ENCODE measurements around the gene UPF2. TPM values are rescaled to one million over a fixed set of nuclear protein-coding genes. Genes with fewer than 3 reads are reported as not detected.
"Not testable (repeated sequence)": the region's sequence is repeated elsewhere in the genome, so short reads cannot be mapped to it uniquely, and the experiment has no call there.

Gene UPF2
- total RNA-seq, 3 donors from 2014 or later: 20.6 to 36.8 (median 22.3) TPM

DNA sequence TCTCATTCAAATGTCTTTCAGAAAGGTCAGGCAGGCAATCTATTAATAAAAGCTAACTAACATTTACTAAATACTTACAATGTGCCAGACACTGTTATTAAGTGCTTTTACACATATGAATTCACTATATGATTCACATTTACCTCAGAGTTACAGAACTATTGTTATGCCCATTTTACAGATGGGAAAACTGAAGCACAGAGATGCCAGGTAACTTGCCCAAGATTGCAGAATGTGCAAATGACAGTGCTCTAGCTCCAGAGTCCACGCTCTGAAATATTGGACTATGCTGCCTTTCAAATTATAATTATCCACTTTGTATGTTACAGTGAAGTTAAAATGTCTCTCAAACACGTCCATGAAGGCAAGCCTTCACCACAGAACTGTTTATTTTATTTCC lies 22.0 kb downstream of the UPF2 start:
- TF ChIP-seq, protein P1, sequence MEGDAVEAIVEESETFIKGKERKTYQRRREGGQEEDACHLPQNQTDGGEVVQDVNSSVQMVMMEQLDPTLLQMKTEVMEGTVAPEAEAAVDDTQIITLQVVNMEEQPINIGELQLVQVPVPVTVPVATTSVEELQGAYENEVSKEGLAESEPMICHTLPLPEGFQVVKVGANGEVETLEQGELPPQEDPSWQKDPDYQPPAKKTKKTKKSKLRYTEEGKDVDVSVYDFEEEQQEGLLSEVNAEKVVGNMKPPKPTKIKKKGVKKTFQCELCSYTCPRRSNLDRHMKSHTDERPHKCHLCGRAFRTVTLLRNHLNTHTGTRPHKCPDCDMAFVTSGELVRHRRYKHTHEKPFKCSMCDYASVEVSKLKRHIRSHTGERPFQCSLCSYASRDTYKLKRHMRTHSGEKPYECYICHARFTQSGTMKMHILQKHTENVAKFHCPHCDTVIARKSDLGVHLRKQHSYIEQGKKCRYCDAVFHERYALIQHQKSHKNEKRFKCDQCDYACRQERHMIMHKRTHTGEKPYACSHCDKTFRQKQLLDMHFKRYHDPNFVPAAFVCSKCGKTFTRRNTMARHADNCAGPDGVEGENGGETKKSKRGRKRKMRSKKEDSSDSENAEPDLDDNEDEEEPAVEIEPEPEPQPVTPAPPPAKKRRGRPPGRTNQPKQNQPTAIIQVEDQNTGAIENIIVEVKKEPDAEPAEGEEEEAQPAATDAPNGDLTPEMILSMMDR (IDR thresholded peaks at IDR 0.05): no peak
- ATAC-seq: no peak
- intact Hi-C loops (cut with DNase I, micrococcal nuclease): no loop called here
- no peak for DNase-seq
- no peaks in the 10 kb centered on the region for H3K4me1 ChIP-seq (ENCODE audit: low read depth)
- no peaks in the 10 kb centered on the region for H3K36me3 ChIP-seq (ENCODE audit: low read depth)
- H3K4me3 ChIP-seq: no peak overlapping the region
- H3K9me3 ChIP-seq: no peaks in the 10 kb centered on the region

DNA sequence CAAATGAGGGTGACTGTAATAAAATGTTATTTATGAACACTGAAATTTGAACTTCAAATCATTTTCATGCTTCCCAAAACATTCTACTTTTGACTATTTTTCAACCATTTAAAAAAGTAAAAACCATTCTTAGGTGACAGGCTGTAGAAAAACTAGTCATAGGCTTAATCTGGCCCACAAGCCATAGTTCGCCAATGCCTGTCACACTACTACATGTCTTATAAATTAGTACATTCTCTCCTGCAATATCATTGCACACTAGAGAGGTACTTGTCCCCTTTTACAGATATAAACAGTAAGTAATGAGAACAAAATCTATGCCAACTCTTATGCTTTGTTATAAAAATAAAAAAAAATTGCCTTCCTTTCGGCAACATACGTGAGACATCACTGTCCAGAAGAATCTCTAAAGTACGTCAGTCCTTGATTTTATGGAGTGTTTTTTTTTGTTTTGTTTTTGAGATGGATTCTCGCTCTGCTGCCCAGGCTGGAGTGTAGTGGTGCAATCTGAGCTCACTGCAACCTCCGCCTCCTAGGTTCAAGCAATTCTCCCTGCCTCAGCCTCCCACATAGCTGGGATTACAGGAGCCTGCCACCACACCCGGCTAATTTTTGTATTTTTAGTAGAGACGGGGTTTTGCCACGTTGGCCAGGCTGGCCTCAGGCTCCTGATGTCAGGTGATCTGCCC lies 23.2 kb downstream of the UPF2 start:
- TF ChIP-seq, protein P1 (IDR thresholded peaks at IDR 0.05): no peak
- intact Hi-C loops (cut with DNase I, micrococcal nuclease): no loop called here
- no peak for ATAC-seq
- no peak for DNase-seq
- H3K9me3 ChIP-seq: no peaks in the 10 kb centered on the region
- no peaks in the 10 kb centered on the region for H3K4me1 ChIP-seq (ENCODE audit: low read depth)
- no peak overlapping the region for H3K4me3 ChIP-seq
- H3K36me3 ChIP-seq (ENCODE audit: low read depth): no peaks in the 10 kb centered on the region

DNA sequence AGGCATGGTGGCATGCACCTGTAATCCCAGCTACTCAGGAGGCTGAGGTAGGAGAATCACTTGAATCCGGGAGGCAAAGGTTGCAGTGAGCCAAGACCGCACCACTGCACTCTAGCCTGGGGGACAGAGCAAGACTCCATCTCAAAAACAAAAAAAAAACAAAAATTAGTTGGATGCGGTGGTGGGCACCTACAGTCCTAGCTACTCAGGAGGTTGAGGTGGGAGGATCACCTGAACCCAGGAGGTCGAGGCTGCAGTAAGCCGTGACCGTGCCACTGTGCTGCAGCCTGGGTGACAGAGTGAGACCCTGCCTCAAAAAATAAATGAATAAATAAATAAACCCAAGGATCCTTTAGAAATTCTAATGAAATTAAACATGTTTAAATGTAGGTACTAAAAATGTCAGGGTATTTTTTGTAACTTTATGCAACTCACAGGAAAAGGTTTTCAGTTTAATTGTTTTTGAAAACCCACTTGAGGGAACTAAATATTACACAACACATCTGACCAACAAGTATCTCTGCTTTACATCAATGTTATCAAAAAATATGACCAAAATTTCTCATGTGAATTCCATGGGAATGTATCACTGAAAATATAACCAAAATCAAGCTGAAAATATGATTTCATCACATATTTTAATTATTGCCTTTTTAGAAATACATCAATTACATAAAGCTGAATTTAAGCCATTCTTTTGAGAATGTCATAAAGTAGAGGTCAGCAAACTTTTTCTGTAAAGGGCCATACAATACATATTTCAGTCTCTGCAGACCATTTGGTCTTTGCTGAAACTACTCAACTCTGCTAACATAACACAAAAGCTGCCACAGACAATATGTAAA lies 23.9 kb downstream of the UPF2 start:
- no peak for ATAC-seq
- TF ChIP-seq, protein P1 (IDR thresholded peaks at IDR 0.05): no peak

DNA sequence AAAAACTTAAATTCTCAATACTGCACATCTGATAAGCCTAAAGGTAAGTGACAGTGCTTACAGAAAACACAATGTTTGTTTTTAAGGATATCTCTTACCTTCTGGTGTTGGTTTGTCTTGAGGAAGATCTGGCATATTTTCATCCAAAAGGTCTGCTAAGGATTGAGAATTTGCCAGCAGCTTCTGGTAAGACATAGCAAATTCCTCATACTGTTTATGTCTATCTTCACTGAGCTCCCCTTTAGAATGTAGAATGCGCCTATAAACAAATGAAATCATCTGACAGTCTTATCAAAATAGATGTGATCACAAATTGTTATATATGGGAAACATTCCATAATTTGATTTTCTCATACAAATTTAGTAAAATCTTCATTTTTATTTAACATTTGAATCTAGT lies 28.7 kb downstream of the UPF2 start:
- TF ChIP-seq, protein P1 (IDR thresholded peaks at IDR 0.05): no peak
- Histone ChIP-seq H3K9me3 (peaks cover 10% of the 10 kb centered on the region), H3K36me3 (ENCODE audit: low read depth) (no peaks in the 10 kb centered on the region), H3K4me1 (ENCODE audit: low read depth) (no peaks in the 10 kb centered on the region), H3K4me3 (no peak overlapping the region)
- intact Hi-C loops (cut with DNase I, micrococcal nuclease): no loop called here
- no peak for ATAC-seq
- no peak for DNase-seq

More for the DNA sequence above, 23.9 kb downstream of the UPF2 start:
- no peaks in the 10 kb centered on the region for H3K36me3 ChIP-seq (ENCODE audit: low read depth)
- no peaks in the 10 kb centered on the region for H3K4me1 ChIP-seq (ENCODE audit: low read depth)
- DNase-seq: no peak
- no peak overlapping the region for H3K4me3 ChIP-seq
- H3K9me3 ChIP-seq: no peaks in the 10 kb centered on the region
- intact Hi-C loops (cut with DNase I, micrococcal nuclease): no loop called here

DNA sequence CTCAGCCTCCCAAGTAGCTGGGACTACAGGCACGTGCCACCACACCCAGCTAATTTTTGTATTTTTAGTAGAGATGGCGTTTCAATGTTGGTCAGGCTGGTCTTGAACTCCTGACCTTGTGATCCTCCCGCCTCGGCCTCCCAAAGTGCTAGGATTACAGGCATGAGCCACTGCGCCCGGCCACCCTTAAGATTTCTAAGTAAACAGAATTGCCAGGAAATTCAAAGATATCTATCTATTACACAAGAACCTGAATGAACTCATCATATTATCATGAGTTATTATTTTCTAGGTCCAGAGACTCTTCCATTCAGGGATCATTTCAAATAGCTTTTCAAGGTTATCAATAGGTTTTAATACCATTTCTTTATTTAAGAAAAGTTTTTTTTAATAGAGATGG lies 29.2 kb downstream of the UPF2 start:
- H3K4me1 ChIP-seq (ENCODE audit: low read depth); DNase-seq; intact Hi-C loops (cut with DNase I, micrococcal nuclease); ATAC-seq; H3K9me3 ChIP-seq; H3K4me3 ChIP-seq; H3K36me3 ChIP-seq (ENCODE audit: low read depth): not testable (repeated sequence)

DNA sequence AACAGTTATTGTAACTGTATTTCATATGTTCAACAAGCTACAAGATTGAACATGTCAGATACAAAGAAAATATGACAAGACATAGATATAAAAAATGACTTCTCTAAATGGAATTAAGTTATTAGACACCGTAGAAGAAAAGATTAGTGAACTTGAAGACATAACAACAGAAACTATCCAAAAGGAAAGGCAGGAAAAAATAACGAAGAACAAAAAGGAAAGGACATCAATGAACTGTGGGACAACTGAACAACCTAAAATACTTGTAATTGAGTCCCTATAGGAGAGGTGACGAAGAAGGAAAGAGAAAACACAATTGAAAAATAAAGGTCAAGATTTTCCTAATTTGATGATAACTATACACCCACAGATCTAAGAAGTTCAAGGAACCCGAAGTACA lies 32.3 kb downstream of the UPF2 start:
- intact Hi-C loops (cut with DNase I, micrococcal nuclease): no loop called here
- no peak for ATAC-seq
- H3K4me3 ChIP-seq: no peak overlapping the region
- TF ChIP-seq, protein P1 (IDR thresholded peaks at IDR 0.05): no peak
- no peak for DNase-seq
- no peaks in the 10 kb centered on the region for H3K36me3 ChIP-seq (ENCODE audit: low read depth)
- H3K9me3 ChIP-seq: peaks cover 10% of the 10 kb centered on the region
- no peaks in the 10 kb centered on the region for H3K4me1 ChIP-seq (ENCODE audit: low read depth)

DNA sequence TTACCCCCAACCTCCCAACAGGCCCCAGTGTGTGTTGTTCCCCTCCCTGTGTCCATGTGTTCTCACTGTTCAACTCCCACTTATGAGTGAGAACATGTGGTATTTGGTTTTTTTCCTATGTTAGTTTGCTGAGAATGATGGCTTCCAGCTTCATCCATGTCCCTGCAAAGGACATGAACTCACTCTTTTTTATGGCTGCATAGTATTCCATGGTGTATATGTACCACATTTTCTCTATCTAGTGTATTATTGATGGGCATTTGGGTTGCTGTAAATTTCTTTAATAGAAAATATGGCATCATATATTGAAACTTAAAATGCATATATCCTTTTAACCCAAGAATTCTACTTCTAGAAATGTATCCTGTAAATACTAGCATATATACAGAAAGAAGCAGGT lies 33.8 kb downstream of the UPF2 start:
- H3K4me3 ChIP-seq; H3K4me1 ChIP-seq (ENCODE audit: low read depth); H3K36me3 ChIP-seq (ENCODE audit: low read depth); ATAC-seq; DNase-seq; H3K9me3 ChIP-seq; intact Hi-C loops (cut with DNase I, micrococcal nuclease): not testable (repeated sequence)

Data from mucosa of descending colon (tissue), 3 donors.